ENCODE results near the gene ATG9B. TPM values are rescaled to one million over a fixed set of nuclear protein-coding genes. Genes with fewer than 3 reads are reported as not detected.

The ATG9B gene
- total and polyA plus RNA-seq, 2 donors (not counting 3 experiments of a cell fraction or from before 2014, with no cell fraction given) = 0.04 TPM; not detected in 1

GRCh38 chr7:150994838-150995510 lies 29.3 kb downstream of the ATG9B start:
- FAIRE-seq (no peak), DNase-seq (ENCODE audit: low read depth, low spot score) (no peak)
- H3K9ac ChIP-seq (replicated peaks; ENCODE audit: extremely low read depth, insufficient read depth, low read length) = no peak overlapping the region
- no peaks in the 10 kb centered on the region for H3K27me3 ChIP-seq (ENCODE audit: control insufficient read depth in 2 of 2, insufficient read depth in 2 of 2, low read length in 2 of 2)
- POLR2A ChIA-PET = interaction anchor here (1.6 kb wide), 1 partner anchor 13 kb away, joined by 8 read pairs; no protein-coding TSS in a partner anchor
- H3K27ac ChIP-seq (ENCODE audit: insufficient read depth, low read depth, low read length) = peak overlapping the region; percentile 10
- H3K4me1 ChIP-seq (ENCODE audit: control insufficient read depth, extremely low read depth, insufficient read depth, low read length) = peaks cover 28% of the 10 kb centered on the region
- H3K9me1 ChIP-seq (replicated peaks; ENCODE audit: control insufficient read depth, extremely low read depth, insufficient read depth, low read length) = no peaks in the 10 kb centered on the region
- BruUV-seq (replicated peaks) = no TSS peak
- H2AFZ ChIP-seq (ENCODE audit: low read depth, low read length) = no peak overlapping the region
- H3K4me3 ChIP-seq (replicated peaks in 1 of 3; ENCODE audit: insufficient read depth in 1 of 3, low read depth in 1 of 3, low read length in 3 of 3) = peak overlapping the region; percentile 43 to 67 (median 60)
- H4K20me1 ChIP-seq (replicated peaks; ENCODE audit: control insufficient read depth, extremely low read depth, insufficient read depth, low read length) = no peaks in the 10 kb centered on the region
- H3K4me2 ChIP-seq (ENCODE audit: insufficient read depth, low read length) = peak overlapping the region; percentile 67
- peaks cover 2% of the 10 kb centered on the region for H3K9me3 ChIP-seq (replicated peaks; ENCODE audit: control insufficient read depth, insufficient read depth, low read length)
- peaks cover 7% of the 10 kb centered on the region for H3K79me2 ChIP-seq (ENCODE audit: control insufficient read depth, insufficient read depth, low read length)
- intact Hi-C loops (cut with micrococcal nuclease) (loop anchor here (1.0 to 5.0 kb wide), 3 partner anchors 8 to 628 kb away; partner anchors contain the start of gene REPIN1), dilution Hi-C loops (cut with MboI; ENCODE audit: extremely low pct_ligation_motif_present, low sequenced_read_pairs) (no loop called here)
- peaks cover 0 to 16% of the 10 kb centered on the region in 2 experiments for H3K36me3 ChIP-seq (ENCODE audit: control insufficient read depth in 2 of 2, extremely low read depth in 1 of 2, insufficient read depth in 2 of 2, low read length in 2 of 2)
- TF ChIP-seq MAX (IDR thresholded peaks at IDR 0.05; ENCODE audit: insufficient read depth, insufficient read length) (no peak), EZH2 (IDR thresholded peaks at IDR 0.05; ENCODE audit: borderline replicate concordance, low read depth, low read length, severe bottlenecking) (no peak), GATA2 (IDR thresholded peaks at IDR 0.05; ENCODE audit: insufficient read depth, insufficient read length, low read depth, low read length) (no peak)
- CTCF ChIA-PET = interaction anchor here (0.7 to 4.0 kb wide), 6 partner anchors 9 to 97 kb away, joined by 3 to 68 read pairs (median 18); no protein-coding TSS in a partner anchor

DNA sequence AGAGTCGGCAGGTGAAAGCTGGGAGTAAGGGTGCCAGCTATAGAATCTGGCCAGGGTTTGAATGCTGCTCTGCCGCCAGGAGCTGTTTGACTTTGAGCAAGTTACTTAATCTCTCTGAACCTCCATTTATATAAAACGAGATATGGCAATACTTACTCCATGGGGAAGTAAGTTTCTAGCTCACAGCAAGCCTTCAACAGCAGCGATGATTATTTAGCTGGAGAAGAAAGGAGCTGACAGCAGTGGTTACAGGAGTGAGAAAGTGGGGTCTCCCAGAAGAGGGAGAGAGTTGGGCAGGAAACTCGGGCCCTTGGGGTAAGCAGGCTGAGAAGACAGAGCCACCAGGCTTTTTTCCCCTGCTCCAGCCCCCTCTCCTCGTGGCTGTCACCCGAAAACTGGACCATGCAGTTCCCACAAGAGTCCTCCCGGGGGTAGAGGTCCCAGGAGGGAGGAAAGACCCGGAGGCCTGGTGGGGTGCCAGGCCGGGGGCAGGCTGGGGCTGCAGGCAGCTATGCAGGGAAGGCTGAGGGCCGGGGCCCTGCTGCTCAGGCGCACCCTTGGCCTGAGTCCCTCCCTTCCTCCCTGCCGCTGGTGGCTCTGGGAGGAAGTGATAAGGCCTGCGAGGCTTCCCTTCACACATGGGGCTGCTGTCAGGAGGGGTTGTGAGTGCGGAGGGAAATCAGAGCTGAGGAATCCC lies 30.0 kb downstream of the ATG9B start:
- FAIRE-seq = peak; percentile 94
- peak overlapping the region; percentile 43 to 67 (median 60) for H3K4me3 ChIP-seq (replicated peaks in 1 of 3; ENCODE audit: insufficient read depth in 1 of 3, low read depth in 1 of 3, low read length in 3 of 3)
- peaks cover 2% of the 10 kb centered on the region for H3K9me3 ChIP-seq (replicated peaks; ENCODE audit: control insufficient read depth, insufficient read depth, low read length)
- TF ChIP-seq MYC (IDR thresholded peaks at IDR 0.05; ENCODE audit: low read depth, low read length) (peak; percentile 51), POLR2AphosphoS5 (IDR thresholded peaks at IDR 0.05; ENCODE audit: insufficient read depth, low read depth, low read length) (peak; percentile 73), GATA2 (IDR thresholded peaks at IDR 0.05; ENCODE audit: insufficient read depth, insufficient read length, low read depth, low read length) (peak; percentile 70), EZH2 (IDR thresholded peaks at IDR 0.05; ENCODE audit: borderline replicate concordance, low read depth, low read length, severe bottlenecking) (no peak), MAX (IDR thresholded peaks at IDR 0.05; ENCODE audit: insufficient read depth, insufficient read length) (peak; percentile 68), JUN (IDR thresholded peaks at IDR 0.05; ENCODE audit: borderline replicate concordance, insufficient read depth, insufficient read length, low read depth) (no peak), POLR2A (IDR thresholded peaks at IDR 0.05; ENCODE audit: low read depth, low read length) (peak; percentile 67), CTCF (IDR thresholded peaks at IDR 0.05; ENCODE audit: extremely low read depth in 1 of 2, insufficient read depth in 1 of 2, low read depth in 1 of 2, low read length in 2 of 2) (no peak), FOS (IDR thresholded peaks at IDR 0.05; ENCODE audit: borderline replicate concordance, insufficient read depth, low read length) (no peak)
- H4K20me1 ChIP-seq (replicated peaks; ENCODE audit: control insufficient read depth, extremely low read depth, insufficient read depth, low read length) = no peaks in the 10 kb centered on the region
- H3K9ac ChIP-seq (replicated peaks; ENCODE audit: extremely low read depth, insufficient read depth, low read length) = no peak overlapping the region
- dilution Hi-C loops (cut with MboI; ENCODE audit: extremely low pct_ligation_motif_present, low sequenced_read_pairs) (no loop called here), intact Hi-C loops (cut with micrococcal nuclease) (loop anchor here (1.0 to 5.0 kb wide), 3 partner anchors 9 to 627 kb away; partner anchors contain the start of gene REPIN1)
- no peak overlapping the region for H2AFZ ChIP-seq (ENCODE audit: low read depth, low read length)
- peak overlapping the region; percentile 67 for H3K4me2 ChIP-seq (ENCODE audit: insufficient read depth, low read length)
- POLR2A ChIA-PET = interaction anchor here (1.6 kb wide), 1 partner anchor 14 kb away, joined by 8 read pairs; no protein-coding TSS in a partner anchor
- CTCF ChIA-PET = interaction anchor here (0.7 to 4.0 kb wide), 10 partner anchors 9 to 96 kb away, joined by 3 to 68 read pairs (median 4); partner anchors contain the start of gene ABCB8
- H3K27me3 ChIP-seq (ENCODE audit: control insufficient read depth in 2 of 2, insufficient read depth in 2 of 2, low read length in 2 of 2) = no peaks in the 10 kb centered on the region
- peak overlapping the region; percentile 10 for H3K27ac ChIP-seq (ENCODE audit: insufficient read depth, low read depth, low read length)
- H3K79me2 ChIP-seq (ENCODE audit: control insufficient read depth, insufficient read depth, low read length) = peaks cover 7% of the 10 kb centered on the region
- H3K36me3 ChIP-seq (ENCODE audit: control insufficient read depth in 2 of 2, extremely low read depth in 1 of 2, insufficient read depth in 2 of 2, low read length in 2 of 2) = peaks cover 0 to 16% of the 10 kb centered on the region in 2 experiments
- DNase-seq (ENCODE audit: low read depth, low spot score) = peak; percentile 90
- H3K4me1 ChIP-seq (ENCODE audit: control insufficient read depth, extremely low read depth, insufficient read depth, low read length) = peaks cover 31% of the 10 kb centered on the region
- no peaks in the 10 kb centered on the region for H3K9me1 ChIP-seq (replicated peaks; ENCODE audit: control insufficient read depth, extremely low read depth, insufficient read depth, low read length)
- BruUV-seq (replicated peaks) = no TSS peak
